Fibroblast of villous mesenchyme (primary cell): ENCODE measurements around the gene SCARB1. TPM values are rescaled to one million over a fixed set of nuclear protein-coding genes. Genes with fewer than 3 reads are reported as not detected.

Experiments
- DNase-seq: peaks from one replicate; pipeline ENCODE4 v3.0.0-alpha.2; 2010; ENCODE audit warnings: low read depth
- H3K4me3 ChIP-seq: 2 replicates; pipeline ENCODE4 v1.5.1; 2011; ENCODE audit warnings: low read depth, mild to moderate bottlenecking, low read length
- CTCF ChIP-seq: IDR thresholded peaks from 2 replicates; pipeline ENCODE4 v1.5.1; 2012; ENCODE audit warnings: low read depth, mild to moderate bottlenecking, low read length; ENCODE audit not compliant: insufficient read depth
- total RNA-seq: library from RNA; depleted of rRNA; stranded (reverse); fragments of >200 nt; gene quantifications from 2 replicates; pipeline ENCODE4 v1.2.3, GENCODE V29; 2012

The SCARB1 gene
- total RNA-seq, 1 donor: 28.5 TPM

DNA sequence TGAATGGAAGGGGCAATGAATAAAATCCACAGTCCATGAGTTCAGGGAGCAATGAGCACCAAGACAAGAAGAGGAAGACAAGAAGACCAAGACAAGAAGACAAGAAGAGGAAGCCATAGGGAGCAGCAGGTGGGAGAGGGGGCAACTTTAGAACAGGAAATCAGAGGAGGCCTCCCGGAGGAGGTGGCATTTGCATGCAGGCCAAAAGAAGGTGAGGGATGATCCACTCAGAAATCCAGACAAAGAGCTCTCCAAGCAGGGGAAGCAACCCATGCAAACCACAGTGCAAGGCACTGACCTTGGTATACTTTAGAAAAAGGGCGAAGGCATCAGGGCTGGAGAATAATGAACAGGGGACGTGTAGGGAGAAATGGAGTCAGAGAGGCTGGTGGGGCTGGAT, 58.6 kb downstream of the SCARB1 start:
- DNase-seq: no peak
- H3K4me3 ChIP-seq: no peak overlapping the region

DNA sequence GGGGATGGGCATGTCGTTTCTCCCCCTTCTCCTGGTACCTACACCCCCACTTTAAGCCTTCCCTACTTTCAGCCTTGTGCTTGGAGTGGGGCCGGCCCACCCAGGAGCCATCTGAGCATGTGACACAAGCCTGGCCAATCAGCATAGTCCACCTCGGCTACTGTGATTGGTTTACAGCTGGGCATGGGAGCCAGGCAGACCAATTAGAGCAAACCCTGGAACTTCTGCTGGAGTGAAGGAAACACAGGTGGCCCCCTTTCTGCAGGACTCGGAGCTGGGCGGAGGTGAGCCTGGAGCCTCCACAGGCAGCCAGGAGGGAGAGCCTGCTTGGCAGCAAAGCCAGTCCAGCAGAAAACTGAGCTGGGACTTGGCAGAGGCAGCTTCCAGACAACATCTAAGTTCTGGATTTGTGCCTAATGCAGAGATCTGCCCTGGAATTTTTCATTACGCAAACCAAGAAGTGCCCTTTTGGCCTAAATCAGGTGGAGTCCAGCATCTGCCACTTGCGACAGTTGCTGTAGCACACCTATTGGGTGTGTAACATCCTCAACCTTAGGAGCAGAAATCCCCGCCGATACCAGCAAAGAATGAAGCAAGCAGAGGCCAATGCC, 59.5 kb downstream of the SCARB1 start:
- TF ChIP-seq CTCF: no peak
- H3K4me3 ChIP-seq: no peak overlapping the region
- peak; percentile 20 for DNase-seq

More for the DNA sequence above, 58.6 kb downstream of the SCARB1 start:
- no peak for TF ChIP-seq CTCF

DNA sequence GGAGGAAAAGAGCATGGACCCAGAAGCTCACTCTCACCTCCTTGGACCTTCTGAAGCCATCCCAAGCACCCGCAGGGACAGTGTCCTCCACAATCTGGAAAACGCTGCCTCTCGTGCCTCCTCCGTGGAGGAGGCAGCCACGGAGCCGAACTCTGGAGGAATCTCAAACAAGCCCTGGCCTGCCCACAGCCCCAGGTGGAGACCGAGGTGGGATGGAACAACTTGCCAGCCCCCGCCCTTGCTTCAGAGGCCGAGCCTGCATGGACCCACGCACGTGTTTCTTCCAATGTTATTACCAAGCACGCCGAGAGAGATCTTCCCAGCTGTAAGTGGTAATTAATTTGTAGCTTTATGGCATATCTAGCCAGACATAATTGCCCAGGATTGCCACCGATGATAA, 61.3 kb downstream of the SCARB1 start:
- TF ChIP-seq CTCF: no peak
- no peak overlapping the region for H3K4me3 ChIP-seq
- no peak for DNase-seq

DNA sequence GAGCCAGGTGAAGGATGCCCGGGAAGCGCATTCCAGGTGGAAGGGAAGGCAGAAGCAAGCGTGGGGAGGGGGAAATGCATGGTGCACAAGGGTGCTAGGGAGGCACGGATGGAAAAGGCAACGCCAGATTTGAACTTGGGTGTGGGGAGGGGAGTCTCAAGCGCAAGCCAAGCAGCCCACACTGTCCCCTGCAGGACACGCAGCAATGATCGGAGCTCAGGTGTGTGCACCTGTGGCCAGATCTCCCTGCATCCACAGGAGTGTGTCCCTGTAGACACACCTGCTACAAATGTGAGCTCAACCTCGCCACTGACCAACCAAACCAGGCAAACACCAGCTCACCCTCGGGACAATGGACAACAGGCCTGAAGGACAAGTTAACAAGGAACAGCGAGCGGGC, 63.2 kb downstream of the SCARB1 start:
- DNase-seq: no peak
- H3K4me3 ChIP-seq: no peak overlapping the region
- TF ChIP-seq CTCF: no peak

DNA sequence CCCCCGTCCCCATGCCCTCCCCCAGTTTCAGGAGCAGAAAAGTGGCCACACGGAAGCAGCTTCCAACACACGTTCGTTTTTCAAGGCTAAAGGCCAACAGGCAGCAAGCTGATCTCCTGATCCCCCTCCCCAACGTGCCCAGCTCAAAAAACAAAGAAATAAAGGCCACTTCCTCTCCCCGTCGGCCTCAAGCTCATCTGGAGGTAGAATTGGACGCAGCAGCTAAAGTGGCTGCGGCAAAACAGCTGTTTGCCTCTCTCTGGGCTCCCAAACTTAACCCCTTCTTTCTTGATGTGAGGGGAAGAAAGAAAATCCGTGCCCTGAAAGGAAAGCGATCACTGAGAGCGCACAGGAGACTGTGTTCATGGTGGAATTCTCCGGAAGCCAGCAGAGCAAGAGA, 66.3 kb downstream of the SCARB1 start:
- DNase-seq: no peak

DNA sequence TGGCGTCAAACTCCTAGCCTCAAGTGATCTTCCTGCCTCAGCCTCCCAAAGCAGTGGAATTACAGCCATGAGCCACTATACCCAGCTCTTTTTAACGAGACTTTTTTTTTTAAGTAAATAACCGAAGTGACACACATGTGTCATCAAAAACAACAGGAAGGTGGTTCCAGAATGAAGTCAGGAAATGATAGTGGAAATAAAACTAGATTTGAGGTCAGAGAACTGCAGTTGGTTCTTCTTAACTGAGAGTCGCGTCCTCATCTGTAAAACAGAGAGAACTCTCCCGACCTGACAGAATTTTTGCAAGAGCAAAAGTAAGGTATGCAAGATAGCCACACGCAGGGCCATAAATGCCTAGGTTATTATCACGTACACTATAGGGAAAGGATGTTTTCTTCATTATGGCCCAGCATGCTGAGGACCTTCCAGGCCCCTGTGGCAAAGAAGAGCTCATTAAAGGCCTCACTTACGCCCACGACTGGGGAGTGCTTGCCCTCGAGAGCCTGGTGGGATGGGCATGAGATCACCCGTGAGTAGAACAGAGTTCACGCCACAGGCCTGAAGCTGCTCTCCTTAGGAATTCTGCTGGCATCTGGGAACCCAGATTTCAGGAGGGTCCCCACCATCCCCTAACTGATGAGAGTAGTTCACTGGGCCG, 67.2 kb downstream of the SCARB1 start:
- no peak for TF ChIP-seq CTCF
- H3K4me3 ChIP-seq: no peak overlapping the region
- no peak for DNase-seq

More for the DNA sequence above, 66.3 kb downstream of the SCARB1 start:
- H3K4me3 ChIP-seq: no peak overlapping the region
- no peak for TF ChIP-seq CTCF
